ENCODE data around the gene MUS81.
"Not testable (repeated sequence)": the region's sequence is repeated elsewhere in the genome, so short reads cannot be mapped to it uniquely, and the experiment has no call there.

- TF ChIP-seq CTCF (IDR thresholded peaks at IDR 0.05; ENCODE audit: insufficient read depth, low read length); SPI1 (IDR thresholded peaks at IDR 0.05; ENCODE audit: borderline replicate concordance, low read depth); GABPA (IDR thresholded peaks at IDR 0.05; ENCODE audit: low read depth); REST (IDR thresholded peaks at IDR 0.05; ENCODE audit: insufficient replicate concordance, low read depth): not testable (repeated sequence)
Measured at GRCh38 chr11:65832231-65832630, 28.0 kb upstream of the MUS81 start.

Measured in HL-60 (cell line).